ENCODE results near the gene CSPG5.

- TF ChIP-seq GATA2 (IDR thresholded peaks at IDR 0.05; ENCODE audit: low read depth, low read length) (no peak), GATA3 (IDR thresholded peaks at IDR 0.05; ENCODE audit: low read depth, low read length) (no peak)
Observed at GRCh38 chr3:47628426-47628825, 49.8 kb upstream of the CSPG5 start.

Measured in SH-SY5Y (cell line).